HG03045 (cell line): ENCODE data around the gene TMEM245.
A peak's percentile ranks its signal among the peaks of the same experiment; 100 is the strongest.
"Not testable (repeated sequence)": the region's sequence is repeated elsewhere in the genome, so short reads cannot be mapped to it uniquely, and the experiment has no call there.

Experiments used
- ATAC-seq: cut with Tn5 transposase; IDR thresholded peaks from one replicate; pipeline ENCODE4 v1.9.1; 2021; ENCODE audit warnings: mild to moderate bottlenecking, moderate library complexity; ENCODE audit not compliant: unreplicated experiment

TMEM245 gene

GRCh38 chr9:109133533-109133932, 13.8 kb upstream of the TMEM245 start:
- ATAC-seq = no peak

GRCh38 chr9:109132567-109133021, 12.8 kb upstream of the TMEM245 start:
- ATAC-seq = no peak

- ATAC-seq = no peak
These were observed 9.9 kb upstream of the TMEM245 start for GRCh38 chr9:109129470-109130197.

- ATAC-seq = not testable (repeated sequence)
These were observed 6.9 kb upstream of the TMEM245 start for GRCh38 chr9:109126671-109127070.

DNA sequence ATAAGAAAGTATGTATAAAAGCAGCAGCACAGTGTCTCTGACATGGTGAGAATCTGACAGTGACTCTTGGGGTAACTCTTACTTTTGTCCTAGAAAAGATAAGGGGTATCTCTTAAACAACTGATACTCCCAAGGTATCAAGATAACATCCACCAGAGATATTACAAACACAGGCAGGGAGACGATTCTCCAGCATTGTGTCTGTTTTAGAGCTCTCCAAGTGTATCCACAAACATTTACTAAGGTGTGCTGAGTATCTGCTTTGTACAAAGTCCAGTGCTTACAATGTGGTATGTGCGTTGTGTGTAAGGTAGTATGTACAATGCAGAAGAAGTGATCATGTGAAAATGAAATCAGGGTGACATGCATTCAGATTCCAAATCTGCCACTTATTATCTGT, 4.4 kb upstream of the TMEM245 start:
- ATAC-seq = no peak

- ATAC-seq = peak; percentile 27
These were observed 3.2 kb upstream of the TMEM245 start for GRCh38 chr9:109122726-109123621.

- no peak for ATAC-seq
These were observed 1.6 kb upstream of the TMEM245 start for GRCh38 chr9:109121232-109121796.

DNA sequence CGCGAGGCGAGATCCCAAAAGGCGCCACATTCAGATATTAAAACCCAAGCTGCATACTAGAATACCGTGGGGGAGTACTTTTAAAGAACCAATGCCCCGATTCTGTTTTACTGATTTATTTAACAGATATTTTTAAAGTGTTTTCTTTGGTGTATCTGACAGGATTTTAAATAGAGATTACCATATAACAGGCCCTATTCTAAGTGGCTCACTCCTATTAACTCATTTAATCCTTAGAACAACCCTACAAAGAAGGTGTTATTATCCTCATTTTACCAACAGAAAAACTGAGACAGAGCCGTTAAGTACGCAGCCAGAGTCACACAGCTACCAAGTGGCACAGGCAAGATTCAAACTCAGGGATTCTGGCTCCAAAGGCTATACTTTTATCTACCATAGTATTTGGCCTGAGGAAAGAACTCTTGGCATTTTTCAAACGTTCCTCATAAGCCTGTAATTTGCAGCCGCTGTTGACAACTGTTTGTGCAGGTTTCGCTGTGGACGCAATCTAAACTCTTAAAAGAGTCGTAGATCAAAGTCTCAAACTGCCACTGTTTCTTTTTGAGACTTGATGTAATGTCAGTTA, 550 bp upstream of the TMEM245 start:
- ATAC-seq = no peak

GRCh38 chr9:109118808-109119438, 824 bp downstream of the TMEM245 start:
- ATAC-seq = no peak

DNA sequence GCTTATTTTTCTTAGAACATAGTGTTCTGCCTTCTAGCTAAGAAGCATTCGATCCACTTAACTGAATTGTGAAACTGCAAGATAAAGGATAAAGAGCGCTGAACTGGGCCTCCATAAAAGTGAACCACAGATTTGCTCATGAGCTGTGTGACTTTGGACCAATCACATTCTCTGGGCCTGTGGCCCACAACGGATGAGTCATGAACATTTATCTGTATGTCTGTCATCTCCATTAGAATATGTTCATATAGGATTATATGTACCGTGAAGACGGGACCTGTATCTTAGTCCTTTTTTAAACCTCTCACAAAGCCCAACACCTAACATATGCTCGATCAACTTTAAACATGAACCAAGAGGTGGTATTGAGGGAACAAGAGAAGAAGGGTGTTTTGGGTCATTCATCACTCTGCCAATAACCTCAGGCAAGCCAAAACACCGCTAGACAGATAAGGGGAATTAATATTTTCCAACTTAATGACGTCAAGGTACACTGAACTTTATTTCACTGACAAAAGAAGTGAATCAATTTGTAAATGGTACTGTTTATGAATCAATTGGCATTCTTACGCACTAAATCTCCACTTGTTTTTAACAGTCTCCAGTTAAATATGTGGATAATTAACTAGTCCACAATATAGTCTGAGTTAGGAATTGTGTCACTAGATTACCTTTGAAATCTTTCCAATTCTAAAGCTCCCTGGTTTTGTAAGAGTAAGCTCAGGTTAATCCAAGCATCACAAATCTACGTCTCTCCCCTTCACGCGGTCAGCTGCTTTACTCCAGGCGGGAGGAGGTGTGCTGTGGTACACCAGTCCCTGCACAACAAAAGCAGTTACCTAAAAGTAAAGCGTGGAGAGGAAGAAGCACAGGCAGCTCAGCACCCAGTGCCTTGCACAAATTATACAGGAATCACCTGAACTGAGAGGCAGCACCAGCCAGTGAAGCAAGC, 1.6 kb downstream of the TMEM245 start:
- ATAC-seq = no peak

DNA sequence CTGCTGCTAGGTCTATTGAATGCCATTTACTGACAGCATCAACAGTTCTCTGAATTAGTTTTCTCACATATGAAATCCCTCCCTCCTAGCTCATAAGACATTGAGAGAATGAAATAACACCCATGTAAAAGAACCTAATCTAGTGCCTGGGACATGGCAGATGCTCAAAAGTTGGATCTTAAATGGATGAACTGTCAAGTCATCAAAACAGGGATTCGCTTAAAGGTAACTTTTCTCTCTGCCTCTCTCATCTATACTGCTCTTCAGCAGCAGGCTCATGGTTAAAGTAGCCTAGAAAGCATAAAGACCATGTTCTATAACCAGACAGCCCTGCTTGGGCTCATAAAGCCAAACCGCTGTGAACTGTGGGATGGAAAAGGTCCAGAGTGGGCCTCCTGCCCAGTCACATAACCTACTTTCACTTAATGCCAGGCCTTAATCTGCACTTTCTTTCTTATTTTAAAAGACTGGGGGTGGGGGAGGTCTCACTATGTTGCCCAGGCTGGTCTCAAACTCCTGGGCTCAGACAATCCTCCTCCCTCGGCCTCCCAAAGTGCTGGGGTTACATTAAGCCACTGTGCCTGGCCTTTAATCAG, 3.7 kb downstream of the TMEM245 start:
- ATAC-seq = no peak

DNA sequence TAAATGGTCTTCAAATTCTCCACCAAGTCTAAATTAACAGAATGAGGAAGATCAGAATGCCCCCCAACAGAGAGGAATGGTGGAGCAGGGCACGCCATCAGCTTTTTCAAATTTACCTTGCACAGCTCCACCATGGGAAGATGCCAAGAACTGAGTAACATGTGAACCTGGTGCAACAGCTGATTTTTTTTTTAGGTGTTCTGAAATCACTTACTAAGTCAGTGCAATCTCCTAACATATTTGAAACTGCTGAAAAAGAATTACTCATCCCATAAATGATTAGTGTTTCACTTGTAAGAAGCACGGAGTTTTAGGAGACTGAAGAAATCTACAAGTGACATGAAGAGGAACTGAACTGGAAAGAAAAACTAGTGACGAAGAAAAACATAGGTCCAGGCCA, 5.1 kb downstream of the TMEM245 start:
- no peak for ATAC-seq

- no peak for ATAC-seq
These were observed 5.7 kb downstream of the TMEM245 start for GRCh38 chr9:109113892-109114609.

GRCh38 chr9:109113254-109113653, 6.5 kb downstream of the TMEM245 start:
- no peak for ATAC-seq

- peak; percentile 68 for ATAC-seq
These were observed 9.3 kb downstream of the TMEM245 start for GRCh38 chr9:109110329-109111021.

DNA sequence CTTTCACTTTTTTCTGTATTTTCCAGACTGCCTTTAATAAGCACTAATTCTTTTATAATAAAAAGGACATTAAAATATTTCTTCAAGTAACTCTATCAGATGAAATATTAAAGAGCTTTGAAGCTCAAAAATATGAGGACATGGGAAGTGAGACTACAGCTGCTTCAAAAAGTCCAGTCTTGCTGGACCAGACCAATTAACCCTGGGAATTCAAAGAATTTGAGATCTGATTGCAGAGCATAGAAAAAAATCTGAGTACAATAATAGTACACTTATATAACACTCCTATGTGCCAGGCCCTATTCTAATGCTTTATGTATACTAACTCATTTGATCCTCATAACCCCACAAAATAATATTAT, 9.8 kb downstream of the TMEM245 start:
- ATAC-seq = no peak

- ATAC-seq = no peak
These were observed 11.4 kb downstream of the TMEM245 start for GRCh38 chr9:109108318-109108717.
